ENCODE measurements around the gene DAPK3. TPM values are rescaled to one million over a fixed set of nuclear protein-coding genes. Genes with fewer than 3 reads are reported as not detected.
"Not testable (repeated sequence)": the region's sequence is repeated elsewhere in the genome, so short reads cannot be mapped to it uniquely, and the experiment has no call there.

Gene DAPK3
- total RNA-seq, 1 donor from 2014 or later: 165 TPM

GRCh38 chr19:3979289-3979673, 8.4 kb upstream of the DAPK3 start:
- no peak for DNase-seq (ENCODE audit: low read depth, low spot score)

DNA sequence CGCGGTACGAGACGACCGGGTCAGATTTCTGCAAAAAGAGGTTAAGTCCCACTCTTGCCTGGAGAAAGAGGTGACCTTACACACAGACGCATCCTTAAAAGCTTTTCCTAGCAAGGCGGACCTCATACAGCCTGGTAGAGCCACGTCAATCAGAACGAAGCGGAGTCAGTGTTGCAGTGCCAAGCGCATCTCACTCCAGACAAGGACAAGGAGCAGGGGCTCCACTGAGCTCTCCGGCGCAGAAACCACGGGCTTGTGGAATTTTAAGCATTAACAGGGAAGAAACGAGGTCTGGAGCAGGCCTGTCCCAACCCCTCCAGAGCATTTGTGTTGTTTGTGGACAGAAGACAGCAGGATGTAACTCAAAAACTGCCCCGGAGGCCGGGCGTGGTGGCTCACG, 7.2 kb upstream of the DAPK3 start:
- DNase-seq (ENCODE audit: low read depth, low spot score): no peak

DNA sequence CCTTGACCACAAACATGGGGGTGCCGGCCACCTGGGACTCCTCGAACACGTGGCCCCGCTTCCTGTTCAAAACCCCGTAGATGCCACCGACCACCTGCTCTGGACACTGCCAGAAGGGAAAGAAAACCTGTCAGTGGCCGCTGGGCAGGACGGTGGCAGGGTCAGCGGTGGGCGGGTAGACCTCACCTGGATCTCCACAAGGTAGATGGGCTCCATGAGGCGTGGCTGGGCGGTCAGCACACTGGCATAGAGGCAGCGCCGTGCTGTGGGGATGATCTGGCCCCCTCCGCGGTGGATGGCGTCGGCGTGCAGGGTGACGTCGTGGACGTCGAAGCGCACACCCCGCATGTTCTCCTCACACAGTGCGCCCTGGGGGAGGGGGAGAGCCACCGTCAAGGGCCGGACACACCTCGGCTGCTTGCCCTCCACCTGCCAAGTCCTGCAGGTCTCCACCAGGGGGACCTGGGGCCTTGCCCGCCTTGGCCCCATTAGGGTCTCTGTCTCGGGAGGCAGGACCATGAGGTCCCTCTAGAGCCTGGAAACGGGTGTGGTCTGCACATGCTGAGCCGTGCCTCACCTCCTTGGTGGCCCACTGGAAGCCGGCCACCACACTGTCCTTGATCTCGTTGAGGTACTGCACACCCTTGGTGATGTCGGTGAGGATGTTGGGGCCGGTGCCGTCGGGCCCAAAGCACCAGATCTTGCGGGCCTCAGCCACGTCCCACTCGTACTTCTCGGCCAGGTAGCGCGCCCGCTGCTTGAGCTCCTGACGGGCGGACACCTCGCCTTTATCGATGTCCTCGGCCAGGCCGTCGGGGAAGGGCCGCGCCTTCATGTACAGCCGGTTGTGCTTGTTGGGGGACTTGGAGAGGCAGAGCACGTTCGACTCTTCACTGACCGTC, 6.6 kb upstream of the DAPK3 start:
- no peak for DNase-seq (ENCODE audit: low read depth, low spot score)

- no peak for DNase-seq (ENCODE audit: low read depth, low spot score)
Measured at GRCh38 chr19:3976495-3977241, 5.8 kb upstream of the DAPK3 start.

DNA sequence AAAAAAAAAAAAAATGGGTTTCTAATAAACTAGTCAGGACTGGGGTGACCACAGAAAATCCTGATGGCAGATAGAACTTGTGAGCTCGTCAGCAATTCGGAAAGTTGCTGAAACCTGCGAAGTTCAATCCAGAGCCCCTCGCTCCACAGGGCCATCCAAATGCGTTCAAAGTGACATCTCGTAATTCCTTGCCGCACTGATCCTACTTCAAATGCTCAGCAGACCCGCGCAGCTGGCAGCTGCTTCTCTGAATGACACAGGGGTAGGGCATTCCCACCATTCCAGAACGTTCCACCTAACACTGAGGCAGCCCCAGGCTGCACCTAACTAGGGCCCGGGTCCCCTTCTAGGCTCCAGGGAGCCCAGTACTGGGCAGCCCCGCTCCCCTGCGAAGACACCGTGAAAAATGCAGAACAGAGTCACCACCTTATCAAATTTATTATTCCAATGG, 4.8 kb upstream of the DAPK3 start:
- no peak for DNase-seq (ENCODE audit: low read depth, low spot score)

GRCh38 chr19:3975144-3975543, 4.2 kb upstream of the DAPK3 start:
- no peak for DNase-seq (ENCODE audit: low read depth, low spot score)

- no peak for DNase-seq (ENCODE audit: low read depth, low spot score)
Measured at GRCh38 chr19:3970313-3970807, 539 bp downstream of the DAPK3 start.

DNA sequence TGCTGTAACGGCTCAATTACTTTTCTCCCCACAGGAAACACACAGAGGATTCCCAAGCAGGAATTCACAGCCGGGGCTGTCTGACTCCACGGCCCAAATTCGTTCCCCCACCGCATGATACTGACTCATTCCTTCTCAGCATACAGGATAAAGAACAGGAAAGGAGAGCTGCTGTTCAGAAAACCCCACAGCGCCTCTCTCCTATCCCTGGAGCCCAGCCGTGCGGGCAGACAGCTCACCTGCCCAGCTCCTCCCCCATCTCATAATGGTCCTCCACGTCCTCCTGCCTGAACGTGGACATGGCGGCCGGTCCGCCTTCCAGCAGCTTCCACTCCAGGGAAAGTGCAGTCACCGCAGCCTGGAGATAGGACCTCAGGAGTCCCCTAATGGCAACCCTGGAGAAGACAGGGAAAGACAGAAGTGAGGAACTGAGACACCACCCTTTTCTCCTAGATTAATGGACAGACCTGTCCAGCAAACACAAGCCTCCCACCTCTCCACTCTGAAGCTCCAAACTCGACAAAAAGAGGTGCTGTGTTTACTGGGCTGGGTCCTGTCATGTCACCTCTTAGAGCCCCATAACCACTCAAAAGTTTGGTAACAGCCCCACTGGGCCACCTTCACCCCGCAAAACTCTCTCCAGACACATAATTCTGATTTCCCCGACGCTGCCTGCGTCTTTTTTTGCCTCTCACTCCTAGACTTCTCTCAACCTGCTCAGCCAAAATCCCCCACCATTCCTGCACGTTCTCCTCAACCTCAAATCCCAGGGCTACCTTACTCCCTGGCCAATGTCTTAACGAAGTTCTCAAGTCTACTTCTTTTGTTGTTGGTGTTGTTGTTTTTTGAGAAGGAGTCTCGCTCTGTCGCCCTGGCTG, 1.2 kb downstream of the DAPK3 start:
- DNase-seq (ENCODE audit: low read depth, low spot score): peak; percentile 63

GRCh38 chr19:3968556-3969434, 2.1 kb downstream of the DAPK3 start:
- peak; percentile 100 for DNase-seq (ENCODE audit: low read depth, low spot score)

GRCh38 chr19:3967983-3968382, 2.9 kb downstream of the DAPK3 start:
- DNase-seq (ENCODE audit: low read depth, low spot score): not testable (repeated sequence)

- DNase-seq (ENCODE audit: low read depth, low spot score): no peak
Measured at GRCh38 chr19:3966051-3967017, 4.6 kb downstream of the DAPK3 start.

DNA sequence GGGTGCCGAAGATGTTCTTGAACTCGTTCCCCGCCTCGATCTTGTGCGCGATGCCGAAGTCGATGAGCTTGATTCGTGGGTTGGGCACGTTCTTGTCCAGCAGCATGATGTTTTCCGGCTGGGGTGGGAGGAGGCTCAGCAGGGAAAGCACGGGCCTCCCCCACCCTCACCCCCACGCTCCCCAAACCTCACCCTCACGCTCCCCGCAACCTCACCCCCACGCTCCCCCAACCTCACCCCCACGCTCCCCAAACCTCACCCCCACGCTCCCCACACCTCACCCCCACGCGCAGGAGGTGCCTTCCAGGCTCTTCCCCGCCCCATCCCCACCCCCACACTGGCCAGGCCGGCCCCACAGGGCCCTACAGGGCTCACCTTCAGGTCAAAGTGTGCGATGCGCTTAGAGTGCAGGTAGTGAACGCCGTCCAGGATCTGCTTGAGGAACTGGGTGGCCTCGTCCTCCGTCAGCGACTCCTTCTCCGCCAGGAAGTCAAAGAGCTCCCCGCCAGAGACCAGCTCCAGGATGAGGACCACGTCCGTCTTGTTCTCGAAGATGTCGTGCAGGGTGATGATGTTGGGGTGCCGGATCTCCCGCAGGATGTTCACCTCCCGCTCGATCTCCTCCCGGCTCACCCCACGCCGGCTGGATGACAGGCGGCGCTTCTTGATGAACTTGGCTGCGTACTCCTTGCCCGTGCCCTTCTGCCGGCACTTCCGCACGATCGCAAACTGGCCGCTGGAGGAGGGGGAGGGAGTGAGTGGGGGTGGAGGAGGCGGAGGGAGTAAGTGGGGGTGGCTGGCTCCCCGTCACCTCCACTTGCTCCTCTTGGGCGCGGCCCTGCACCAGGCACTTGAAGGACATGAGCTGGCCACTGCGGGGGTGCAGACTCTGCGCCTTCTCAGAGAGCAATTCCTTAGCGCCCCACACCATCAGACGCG, 6.4 kb downstream of the DAPK3 start:
- DNase-seq (ENCODE audit: low read depth, low spot score): no peak

DNA sequence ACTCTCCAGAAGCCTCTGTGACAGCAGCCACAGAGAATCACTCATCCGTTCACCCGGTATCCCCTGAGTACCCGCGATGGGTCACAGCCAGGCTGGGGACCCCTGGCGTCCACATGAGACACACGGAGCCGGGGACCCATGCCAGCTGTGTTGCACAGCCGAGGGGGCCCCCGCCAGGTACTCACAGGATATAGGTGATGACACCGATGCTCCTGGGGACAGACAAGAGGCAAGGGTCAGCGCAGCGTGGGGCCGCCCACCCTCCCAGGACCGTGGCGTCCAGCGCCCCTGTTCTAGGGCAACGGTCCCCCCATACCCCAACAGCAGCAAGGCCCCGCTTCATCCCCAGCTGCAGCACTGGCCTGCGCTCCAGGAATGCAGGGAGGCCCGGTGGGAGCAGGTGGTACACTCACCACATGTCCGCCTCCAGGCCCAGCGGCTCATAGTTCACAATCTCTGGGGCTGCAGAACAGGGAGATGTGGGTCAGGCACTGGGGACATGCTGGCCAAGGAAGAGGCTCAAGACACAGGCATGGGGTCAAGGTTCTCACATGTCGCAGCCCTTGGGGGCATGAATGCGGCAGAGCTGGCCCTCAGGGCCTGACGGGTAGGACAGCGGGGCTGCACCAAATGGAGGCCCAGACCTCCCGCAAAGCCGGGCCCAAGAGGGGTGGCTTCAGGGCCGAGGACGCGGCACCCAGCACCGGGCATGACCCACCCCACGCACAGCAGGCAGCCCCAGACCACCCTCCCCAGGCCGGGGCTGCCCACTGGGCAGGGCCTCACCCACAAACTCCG, 7.2 kb downstream of the DAPK3 start:
- DNase-seq (ENCODE audit: low read depth, low spot score): no peak

GRCh38 chr19:3961007-3961406, 9.9 kb downstream of the DAPK3 start:
- DNase-seq (ENCODE audit: low read depth, low spot score): no peak

DNA sequence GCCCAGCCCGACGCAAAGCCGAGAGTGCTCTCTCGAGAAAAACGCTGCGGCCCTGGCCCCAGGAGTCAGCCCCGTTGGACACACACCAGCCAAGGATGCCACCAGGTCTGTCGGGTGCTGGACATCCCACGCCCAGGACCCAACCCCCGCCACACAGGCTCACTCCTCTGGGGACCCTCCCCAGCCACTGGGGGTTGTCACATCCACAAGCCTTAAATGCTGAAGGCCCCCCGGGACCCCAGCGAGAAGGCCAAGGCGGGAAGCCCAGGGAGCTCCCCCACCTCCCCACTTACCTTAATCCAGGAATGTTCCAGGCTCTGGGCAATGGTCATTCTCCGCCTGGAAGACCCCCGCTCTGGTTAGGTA, 11.2 kb downstream of the DAPK3 start:
- no peak for DNase-seq (ENCODE audit: low read depth, low spot score)

DNA sequence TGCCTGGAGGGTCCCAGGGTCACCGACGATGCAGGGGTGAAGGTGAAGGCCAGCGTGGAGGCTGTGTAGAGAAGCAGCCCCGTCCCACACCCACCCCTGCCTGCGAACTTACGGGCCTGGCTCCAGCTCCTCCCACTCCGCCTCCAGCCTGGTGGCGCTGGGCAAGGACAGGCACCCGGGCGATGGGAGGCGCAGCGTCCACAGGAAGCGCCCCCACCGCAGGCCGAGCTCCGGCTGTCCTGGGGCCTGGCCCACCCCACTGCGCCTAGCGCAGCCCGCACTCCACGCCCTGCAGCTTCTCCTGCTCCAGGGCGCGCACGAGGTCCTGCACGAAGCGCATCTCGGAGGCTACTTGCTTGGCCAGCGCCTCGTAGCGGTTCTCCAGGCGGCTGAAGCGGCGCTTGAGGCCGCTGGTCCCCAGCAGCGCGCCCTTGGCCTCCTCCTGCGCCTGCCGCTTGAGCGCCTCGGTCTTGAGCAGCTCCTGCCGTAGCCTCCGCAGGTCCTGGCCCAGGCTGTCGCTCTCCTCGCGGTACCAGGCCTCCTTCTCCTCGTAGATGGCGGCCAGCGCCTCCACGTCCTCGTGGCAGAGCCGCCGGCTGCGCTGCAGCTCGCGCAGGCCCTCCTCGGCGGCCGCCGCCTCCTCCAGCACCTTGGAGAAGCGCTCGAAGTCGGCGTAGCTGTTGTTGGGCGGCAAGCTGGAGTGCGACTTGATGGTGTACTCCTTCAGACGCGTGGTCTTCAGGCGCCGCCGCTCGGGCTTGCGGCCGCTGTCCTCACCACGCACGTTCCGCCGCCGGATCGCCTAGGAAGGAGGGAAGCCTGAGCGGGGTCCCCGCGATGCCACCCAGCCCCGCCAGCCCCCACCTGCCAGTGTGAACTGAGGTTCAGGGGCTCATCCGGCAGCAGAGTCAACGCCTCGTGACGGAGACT, 11.8 kb downstream of the DAPK3 start:
- DNase-seq (ENCODE audit: low read depth, low spot score): no peak

All from pulmonary artery endothelial cell (primary cell).